GM23338 (cell line): Measurements from ENCODE around the gene XDH. TPM values are rescaled to one million over a fixed set of nuclear protein-coding genes. Genes with fewer than 3 reads are reported as not detected.

ENCODE experiments used
- ATAC-seq: fragments of 200-7000 bp; cut with Tn5 transposase; 3 replicates; pipeline ENCODE4 v1.9.1; 2020
- DNase-seq: peaks from one replicate; pipeline ENCODE4 v3.0.0-alpha.2; 2015; ENCODE audit warnings: low spot score
- H2AFZ ChIP-seq: fragments of 200-600 bp; sonication (generic); 2 replicates; pipeline ENCODE4 v1.8.0; 2016; ENCODE audit warnings: antibody characterized with exemption, mild to moderate bottlenecking, moderate library complexity
- H3F3A ChIP-seq: fragments of 200-600 bp; sonication (generic); replicated peaks from 2 replicates; pipeline ENCODE4 v1.8.0; 2017; ENCODE audit warnings: antibody characterized with exemption, mixed run types, low read depth
- H3K27ac ChIP-seq: fragments of 200-600 bp; sonication (generic); 2 replicates; pipeline ENCODE4 v1.6.1; 2016; ENCODE audit warnings: low read depth
- H3K27me3 ChIP-seq: fragments of 200-600 bp; sonication (generic); 2 replicates; pipeline ENCODE4 v1.8.0; 2016; ENCODE audit warnings: mild to moderate bottlenecking, mixed run types, moderate library complexity; ENCODE audit not compliant: insufficient read depth
- H3K36me3 ChIP-seq: fragments of 200-600 bp; sonication (generic); 2 replicates; pipeline ENCODE4 v1.8.0; 2016; ENCODE audit warnings: mild to moderate bottlenecking; ENCODE audit not compliant: insufficient read depth
- H3K4me1 ChIP-seq: fragments of 200-600 bp; sonication (generic); 2 replicates; pipeline ENCODE4 v1.8.0; 2016; ENCODE audit warnings: mild to moderate bottlenecking, moderate library complexity; ENCODE audit not compliant: insufficient read depth
- H3K4me2 ChIP-seq: fragments of 200-600 bp; sonication (generic); 2 replicates; pipeline ENCODE4 v1.7.1; 2017; ENCODE audit warnings: mixed run types
- H3K4me3 ChIP-seq: fragments of 200-600 bp; sonication (generic); 2 replicates; pipeline ENCODE4 v1.6.1; 2016; ENCODE audit warnings: mixed run types
- H3K79me2 ChIP-seq: fragments of 200-600 bp; sonication (generic); replicated peaks from 2 replicates; pipeline ENCODE4 v1.8.0; 2017; ENCODE audit warnings: mild to moderate bottlenecking; ENCODE audit not compliant: insufficient read depth
- H3K9me2 ChIP-seq: fragments of 200-600 bp; sonication (generic); 2 replicates; pipeline ENCODE4 v1.8.0; 2017; ENCODE audit not compliant: insufficient read depth
- H4K20me1 ChIP-seq: fragments of 200-600 bp; sonication (generic); replicated peaks from 2 replicates; pipeline ENCODE4 v1.8.0; 2017; ENCODE audit warnings: mild to moderate bottlenecking; ENCODE audit not compliant: insufficient read depth
- H3K27ac Mint-ChIP-seq: 2 replicates; pipeline ENCODE4 v1.8.0; 2020; ENCODE audit warnings: inconsistent platforms, mild to moderate bottlenecking, moderate library complexity, mixed read lengths
- H3K27me3 Mint-ChIP-seq: 3 replicates; pipeline ENCODE4 v1.8.0; 2022; ENCODE audit warnings: low read depth, mild to moderate bottlenecking, moderate library complexity, mixed read lengths, inconsistent platforms; ENCODE audit not compliant: insufficient read depth, poor library complexity
- H3K36me3 Mint-ChIP-seq: 3 replicates; pipeline ENCODE4 v1.8.0; 2021; ENCODE audit warnings: low read depth, mild to moderate bottlenecking, inconsistent platforms, moderate library complexity, mixed read lengths
- H3K4me1 Mint-ChIP-seq: 3 replicates; pipeline ENCODE4 v1.8.0; 2020; ENCODE audit warnings: mild to moderate bottlenecking, inconsistent platforms, mixed read lengths
- H3K4me3 Mint-ChIP-seq: 3 replicates; pipeline ENCODE4 v1.8.0; 2021; ENCODE audit warnings: moderate library complexity, mild to moderate bottlenecking, inconsistent platforms, mixed read lengths
- H3K9me3 Mint-ChIP-seq: 3 replicates; pipeline ENCODE4 v1.8.0; 2020; ENCODE audit warnings: moderate library complexity, mild to moderate bottlenecking, inconsistent platforms, mixed read lengths
- CREB1 ChIP-seq: fragments of 250-450 bp; sonication (Bioruptor Pico); IDR thresholded peaks from 2 replicates; pipeline ENCODE4 v1.5.0; 2020; ENCODE audit warnings: low read depth, mild to moderate bottlenecking, moderate library complexity
- ETS1 ChIP-seq: IDR thresholded peaks from 2 replicates; pipeline ENCODE4 v1.6.1; 2016; ENCODE audit warnings: antibody characterized with exemption
- EZH2 ChIP-seq: fragments of 200-600 bp; sonication (generic); IDR thresholded peaks from one replicate; pipeline ENCODE4 v1.8.0; 2017; ENCODE audit warnings: antibody characterized with exemption, mild to moderate bottlenecking, low read depth; ENCODE audit not compliant: unreplicated experiment
- EZH2phosphoT487 ChIP-seq: fragments of 200-600 bp; sonication (generic); IDR thresholded peaks from one replicate; pipeline ENCODE4 v1.8.1; 2018; ENCODE audit warnings: antibody characterized with exemption; ENCODE audit not compliant: unreplicated experiment
- JUNB ChIP-seq: IDR thresholded peaks from one replicate; pipeline ENCODE4 v1.6.1; 2016; ENCODE audit warnings: antibody characterized with exemption; ENCODE audit not compliant: unreplicated experiment
- NANOG ChIP-seq: IDR thresholded peaks from 2 replicates; pipeline ENCODE4 v1.6.1; 2016; ENCODE audit warnings: antibody characterized with exemption, borderline replicate concordance
- POLR2AphosphoS5 ChIP-seq: IDR thresholded peaks from 2 replicates; pipeline ENCODE4 v1.6.1; 2016; ENCODE audit warnings: antibody characterized with exemption, low read depth
- STAT1 ChIP-seq: IDR thresholded peaks from one replicate; pipeline ENCODE4 v1.6.1; 2016; ENCODE audit warnings: antibody characterized with exemption; ENCODE audit not compliant: unreplicated experiment
- ZNF114 ChIP-seq: fragments of 250-450 bp; sonication (Bioruptor Pico); IDR thresholded peaks from 2 replicates; pipeline ENCODE4 v1.5.0; 2020; ENCODE audit warnings: mild to moderate bottlenecking, moderate library complexity
- ZNF331 ChIP-seq: fragments of 250-450 bp; sonication (Bioruptor Pico); IDR thresholded peaks from 2 replicates; pipeline ENCODE4 v1.5.0; 2020; ENCODE audit warnings: low read depth, mild to moderate bottlenecking, moderate library complexity
- ZNF462 ChIP-seq: fragments of 250-450 bp; sonication (Bioruptor Pico); IDR thresholded peaks from 2 replicates; pipeline ENCODE4 v1.5.0; 2020; ENCODE audit warnings: mild to moderate bottlenecking, moderate library complexity
- polyA plus RNA-seq: library from polyadenylated mRNA; unstranded; fragments of >200 nt; fragmentation: Nextera tagmentation; extraction: Ambion mirVana; gene quantifications from 2 replicates; pipeline ENCODE4 v1.2.1, GENCODE V29; 2016
- total RNA-seq: library from RNA; depleted of rRNA; stranded (reverse); fragments of >200 nt; shearing (Covaris generic); gene quantifications from 2 replicates; pipeline ENCODE4 v1.2.3, GENCODE V29; 2014
- TF ChIP-seq, protein P1 (sequence below), 2 experiments: fragments of 200-600 bp in 1 of 2; sonication (generic) in 1 of 2; conservative IDR thresholded peaks; 2 replicates each; pipeline versions ENCODE4 v1.5.1 to v1.6.1; 2016 to 2017; ENCODE audit warnings: antibody characterized with exemption in 2 of 2, low read depth in 2 of 2, mild to moderate bottlenecking in 2 of 2, moderate library complexity in 1 of 2
- TF ChIP-seq, protein P2 (sequence below): IDR thresholded peaks from one replicate; pipeline ENCODE4 v1.6.1; 2018; ENCODE audit warnings: antibody characterized with exemption; ENCODE audit not compliant: unreplicated experiment

XDH gene
- total and polyA plus RNA-seq, 2 experiments from 2014 or later, result 0.55 to 0.87 TPM

GRCh38 chr2:31329081-31329625 lies 85.4 kb downstream of the XDH start:
- Mint-ChIP-seq H3K9me3 (no peaks in the 10 kb centered on the region), H3K27ac (no peak overlapping the region), H3K27me3 (peaks cover 3% of the 10 kb centered on the region), H3K4me3 (no peak overlapping the region), H3K36me3 (no peaks in the 10 kb centered on the region), H3K4me1 (peaks cover 9% of the 10 kb centered on the region)
- no peaks in the 10 kb centered on the region for H3K79me2 ChIP-seq
- TF ChIP-seq ZNF331 (CRISPR knock-in tag) (no peak), EZH2 (no peak), STAT1 (no peak), ZNF462 (CRISPR knock-in tag) (no peak), ZNF114 (no peak), ETS1 (no peak), CREB1 (no peak), NANOG (no peak), POLR2AphosphoS5 (no peak), JUNB (no peak), EZH2phosphoT487 (no peak)
- TF ChIP-seq, protein P1, sequence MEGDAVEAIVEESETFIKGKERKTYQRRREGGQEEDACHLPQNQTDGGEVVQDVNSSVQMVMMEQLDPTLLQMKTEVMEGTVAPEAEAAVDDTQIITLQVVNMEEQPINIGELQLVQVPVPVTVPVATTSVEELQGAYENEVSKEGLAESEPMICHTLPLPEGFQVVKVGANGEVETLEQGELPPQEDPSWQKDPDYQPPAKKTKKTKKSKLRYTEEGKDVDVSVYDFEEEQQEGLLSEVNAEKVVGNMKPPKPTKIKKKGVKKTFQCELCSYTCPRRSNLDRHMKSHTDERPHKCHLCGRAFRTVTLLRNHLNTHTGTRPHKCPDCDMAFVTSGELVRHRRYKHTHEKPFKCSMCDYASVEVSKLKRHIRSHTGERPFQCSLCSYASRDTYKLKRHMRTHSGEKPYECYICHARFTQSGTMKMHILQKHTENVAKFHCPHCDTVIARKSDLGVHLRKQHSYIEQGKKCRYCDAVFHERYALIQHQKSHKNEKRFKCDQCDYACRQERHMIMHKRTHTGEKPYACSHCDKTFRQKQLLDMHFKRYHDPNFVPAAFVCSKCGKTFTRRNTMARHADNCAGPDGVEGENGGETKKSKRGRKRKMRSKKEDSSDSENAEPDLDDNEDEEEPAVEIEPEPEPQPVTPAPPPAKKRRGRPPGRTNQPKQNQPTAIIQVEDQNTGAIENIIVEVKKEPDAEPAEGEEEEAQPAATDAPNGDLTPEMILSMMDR (conservative IDR thresholded peaks at IDR 0.05; ENCODE audit: low read depth in 2 of 2), result no peak
- TF ChIP-seq, protein P2, sequence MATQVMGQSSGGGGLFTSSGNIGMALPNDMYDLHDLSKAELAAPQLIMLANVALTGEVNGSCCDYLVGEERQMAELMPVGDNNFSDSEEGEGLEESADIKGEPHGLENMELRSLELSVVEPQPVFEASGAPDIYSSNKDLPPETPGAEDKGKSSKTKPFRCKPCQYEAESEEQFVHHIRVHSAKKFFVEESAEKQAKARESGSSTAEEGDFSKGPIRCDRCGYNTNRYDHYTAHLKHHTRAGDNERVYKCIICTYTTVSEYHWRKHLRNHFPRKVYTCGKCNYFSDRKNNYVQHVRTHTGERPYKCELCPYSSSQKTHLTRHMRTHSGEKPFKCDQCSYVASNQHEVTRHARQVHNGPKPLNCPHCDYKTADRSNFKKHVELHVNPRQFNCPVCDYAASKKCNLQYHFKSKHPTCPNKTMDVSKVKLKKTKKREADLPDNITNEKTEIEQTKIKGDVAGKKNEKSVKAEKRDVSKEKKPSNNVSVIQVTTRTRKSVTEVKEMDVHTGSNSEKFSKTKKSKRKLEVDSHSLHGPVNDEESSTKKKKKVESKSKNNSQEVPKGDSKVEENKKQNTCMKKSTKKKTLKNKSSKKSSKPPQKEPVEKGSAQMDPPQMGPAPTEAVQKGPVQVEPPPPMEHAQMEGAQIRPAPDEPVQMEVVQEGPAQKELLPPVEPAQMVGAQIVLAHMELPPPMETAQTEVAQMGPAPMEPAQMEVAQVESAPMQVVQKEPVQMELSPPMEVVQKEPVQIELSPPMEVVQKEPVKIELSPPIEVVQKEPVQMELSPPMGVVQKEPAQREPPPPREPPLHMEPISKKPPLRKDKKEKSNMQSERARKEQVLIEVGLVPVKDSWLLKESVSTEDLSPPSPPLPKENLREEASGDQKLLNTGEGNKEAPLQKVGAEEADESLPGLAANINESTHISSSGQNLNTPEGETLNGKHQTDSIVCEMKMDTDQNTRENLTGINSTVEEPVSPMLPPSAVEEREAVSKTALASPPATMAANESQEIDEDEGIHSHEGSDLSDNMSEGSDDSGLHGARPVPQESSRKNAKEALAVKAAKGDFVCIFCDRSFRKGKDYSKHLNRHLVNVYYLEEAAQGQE, result no peak
- no peaks in the 10 kb centered on the region for H3K9me2 ChIP-seq
- DNase-seq (no peak), ATAC-seq (no peak)
- H3K36me3 ChIP-seq, result no peaks in the 10 kb centered on the region
- no peak overlapping the region for H3K27ac ChIP-seq
- H3K27me3 ChIP-seq, result no peaks in the 10 kb centered on the region
- no peak overlapping the region for H2AFZ ChIP-seq
- no peaks in the 10 kb centered on the region for H3K4me1 ChIP-seq
- no peak overlapping the region for H3K4me2 ChIP-seq
- H3F3A ChIP-seq, result no peaks in the 10 kb centered on the region
- H4K20me1 ChIP-seq, result no peaks in the 10 kb centered on the region
- H3K4me3 ChIP-seq, result no peak overlapping the region
